ENCODE measurements around the gene FUS.
"Not testable (repeated sequence)": the region's sequence is repeated elsewhere in the genome, so short reads cannot be mapped to it uniquely, and the experiment has no call there.

Gene FUS

GRCh38 chr16:31138621-31139578, 41.0 kb upstream of the FUS start:
- DNase-seq (ENCODE audit: insufficient read length, low spot score) = peak; percentile 97
- TF ChIP-seq POLR2A (IDR thresholded peaks at IDR 0.05; ENCODE audit: low read depth, low read length) = peak; percentile 8; the same call in 1 of the 2 replicates
- FAIRE-seq = peak; percentile 84

DNA sequence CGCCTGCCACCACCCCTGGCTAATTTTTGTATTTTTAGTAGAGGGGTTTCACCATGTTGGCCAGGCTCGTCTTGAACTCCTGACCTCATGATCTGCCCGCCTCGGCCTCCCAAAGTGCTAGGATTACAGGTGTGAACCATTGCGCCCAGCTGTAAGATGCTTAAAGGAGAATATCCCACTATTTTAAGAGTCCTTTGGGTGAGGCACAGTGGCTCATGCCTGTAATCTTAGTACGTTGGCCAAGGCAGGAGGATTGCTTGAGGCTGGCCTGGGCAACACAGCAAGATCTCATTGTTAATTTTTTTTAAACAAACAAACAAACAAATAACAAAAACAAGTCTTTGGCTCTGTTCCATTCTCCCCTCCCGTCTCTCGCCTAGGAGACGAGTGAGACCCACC, 38.9 kb upstream of the FUS start:
- FAIRE-seq; DNase-seq (ENCODE audit: insufficient read length, low spot score): not testable (repeated sequence)

- TF ChIP-seq POLR2A (IDR thresholded peaks at IDR 0.05; ENCODE audit: low read depth, low read length) = no peak
- no peak for FAIRE-seq
- DNase-seq (ENCODE audit: insufficient read length, low spot score) = no peak
Measured at GRCh38 chr16:31141489-31142108, 38.3 kb upstream of the FUS start.

DNA sequence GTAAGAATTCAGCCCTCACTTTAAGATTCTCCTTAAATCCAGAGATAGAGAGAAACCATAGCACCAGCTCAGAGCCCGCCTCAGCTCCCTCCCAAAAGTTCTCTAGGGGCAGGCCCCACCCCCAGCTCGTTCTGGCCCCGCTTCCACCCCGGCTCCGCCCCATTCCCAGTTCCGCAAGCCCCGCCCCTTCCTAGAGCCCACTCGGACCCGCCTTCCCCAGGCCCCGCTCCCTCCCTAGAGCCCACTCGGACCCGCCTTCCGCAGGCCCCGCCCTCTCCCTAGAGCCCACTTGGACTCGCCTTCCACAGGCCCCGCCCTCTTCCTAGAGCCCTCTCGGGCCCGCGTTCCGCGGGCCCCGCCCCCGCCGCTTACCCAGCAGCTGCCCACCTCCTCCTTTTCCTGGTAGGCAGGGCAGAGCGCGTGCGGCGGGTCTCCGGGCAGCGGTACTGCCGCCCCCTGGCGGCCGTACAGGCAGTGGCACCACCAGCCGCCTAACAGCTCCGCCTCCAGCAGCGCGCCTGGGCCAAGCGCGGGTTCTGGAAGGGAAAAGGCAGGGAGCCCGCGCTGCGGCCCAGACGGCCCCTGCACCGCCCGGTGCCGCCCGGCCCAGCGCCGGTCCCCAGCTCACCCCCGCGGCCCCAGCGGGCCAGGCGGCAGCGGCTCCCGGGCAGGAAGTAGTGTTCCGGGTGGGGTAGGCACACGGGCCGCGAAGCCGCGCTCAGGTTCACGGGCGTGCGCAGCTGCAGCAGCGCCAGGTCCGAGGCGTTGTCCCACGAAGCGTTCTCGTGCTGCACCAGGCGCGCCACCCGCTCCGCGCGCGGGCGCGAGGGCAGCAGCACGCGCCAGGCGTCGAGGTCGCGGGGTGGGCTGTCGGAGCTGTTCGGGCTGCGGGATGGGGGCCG, 37.6 kb upstream of the FUS start:
- FAIRE-seq = no peak
- DNase-seq (ENCODE audit: insufficient read length, low spot score) = peak; percentile 98
- TF ChIP-seq POLR2A (IDR thresholded peaks at IDR 0.05; ENCODE audit: low read depth, low read length) = peak; percentile 14; the same call in 1 of the 2 replicates

DNA sequence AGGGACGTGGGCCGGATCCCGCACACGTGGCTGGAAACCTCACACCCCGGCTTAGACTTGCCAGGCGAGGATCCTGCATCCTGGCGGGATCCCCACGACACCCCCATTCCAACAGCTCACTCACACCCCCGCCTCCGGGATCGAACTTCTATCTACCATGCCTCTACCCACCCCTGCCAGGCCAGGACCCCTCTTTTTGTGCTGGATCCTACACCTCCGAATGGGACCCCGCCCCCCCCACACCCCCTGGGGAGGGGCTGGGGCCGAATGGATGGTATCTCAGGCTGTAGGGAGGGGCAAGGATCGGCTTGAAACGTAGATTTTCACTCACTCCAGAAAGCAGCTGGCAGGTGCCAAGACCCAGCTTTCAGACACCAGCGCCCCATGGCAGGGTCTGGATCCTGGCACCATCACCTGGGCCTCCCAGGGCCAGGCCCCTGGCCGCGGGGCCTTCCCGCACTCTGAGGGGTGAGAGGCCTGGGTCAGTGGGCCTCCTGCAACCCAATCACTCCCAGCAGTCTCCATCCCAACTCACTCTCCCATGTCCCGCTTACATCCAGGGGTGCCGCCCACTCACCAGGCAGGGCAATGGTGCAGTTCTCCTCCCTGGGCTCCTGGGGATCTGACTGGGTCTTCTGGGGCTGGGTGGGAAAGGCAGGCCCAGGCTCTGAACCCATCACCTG, 36.8 kb upstream of the FUS start:
- DNase-seq (ENCODE audit: insufficient read length, low spot score) (no peak), FAIRE-seq (no peak)
- no peak for TF ChIP-seq POLR2A (IDR thresholded peaks at IDR 0.05; ENCODE audit: low read depth, low read length)

DNA sequence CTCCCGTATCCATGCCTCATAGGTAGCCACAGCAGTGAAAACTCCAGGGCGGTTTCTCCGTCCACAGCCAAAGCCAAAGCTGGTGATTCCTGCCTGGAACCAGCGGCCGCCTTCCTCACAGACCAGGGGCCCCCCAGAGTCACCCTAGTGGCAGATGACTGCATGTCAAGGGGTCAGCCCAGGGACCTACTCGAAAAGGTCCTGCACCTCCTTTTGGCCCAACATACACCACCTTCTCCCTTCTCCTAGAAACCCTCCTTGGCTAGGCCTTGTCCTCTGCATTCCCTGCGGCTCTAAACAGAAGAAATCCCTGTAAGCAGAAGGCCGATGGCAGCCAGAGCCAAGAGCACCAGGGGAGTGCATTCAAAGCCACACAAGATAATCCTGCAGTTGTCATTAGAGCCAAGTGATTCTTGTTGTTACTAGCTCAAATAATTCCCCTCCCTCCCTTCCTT, 36.2 kb upstream of the FUS start:
- FAIRE-seq (no peak), DNase-seq (ENCODE audit: insufficient read length, low spot score) (no peak)

DNA sequence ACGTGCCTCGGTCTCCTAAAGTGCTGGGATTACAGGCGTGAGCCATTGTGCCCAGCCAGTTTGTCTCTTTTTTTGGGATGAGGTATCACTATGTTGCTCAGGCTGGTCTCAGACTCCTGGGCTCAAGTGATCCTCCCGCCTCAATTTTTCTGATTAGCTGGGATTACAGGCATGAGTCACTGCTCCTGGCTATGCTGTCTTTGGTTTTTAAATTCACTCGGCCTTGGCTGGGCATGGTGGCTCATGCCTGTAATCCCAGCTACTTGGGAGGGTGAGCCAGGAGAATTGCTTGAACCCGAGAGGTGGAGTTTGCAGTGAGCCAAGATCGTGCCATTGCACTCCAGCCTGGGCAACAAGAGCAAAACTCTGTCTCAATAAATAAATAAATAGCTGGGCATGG, 35.5 kb upstream of the FUS start:
- FAIRE-seq; DNase-seq (ENCODE audit: insufficient read length, low spot score): not testable (repeated sequence)

More for the DNA sequence above, 36.2 kb upstream of the FUS start:
- TF ChIP-seq POLR2A (IDR thresholded peaks at IDR 0.05; ENCODE audit: low read depth, low read length) = no peak

- DNase-seq (ENCODE audit: insufficient read length, low spot score) (no peak), FAIRE-seq (no peak)
- no peak for TF ChIP-seq POLR2A (IDR thresholded peaks at IDR 0.05; ENCODE audit: low read depth, low read length)
Measured at GRCh38 chr16:31145398-31145990, 34.4 kb upstream of the FUS start.

- DNase-seq (ENCODE audit: insufficient read length, low spot score) (no peak), FAIRE-seq (no peak)
- no peak for TF ChIP-seq POLR2A (IDR thresholded peaks at IDR 0.05; ENCODE audit: low read depth, low read length)
Measured at GRCh38 chr16:31147574-31147973, 32.4 kb upstream of the FUS start.

- FAIRE-seq (no peak), DNase-seq (ENCODE audit: insufficient read length, low spot score) (no peak)
- no peak for TF ChIP-seq POLR2A (IDR thresholded peaks at IDR 0.05; ENCODE audit: low read depth, low read length)
Measured at GRCh38 chr16:31148281-31148728, 31.6 kb upstream of the FUS start.

DNA sequence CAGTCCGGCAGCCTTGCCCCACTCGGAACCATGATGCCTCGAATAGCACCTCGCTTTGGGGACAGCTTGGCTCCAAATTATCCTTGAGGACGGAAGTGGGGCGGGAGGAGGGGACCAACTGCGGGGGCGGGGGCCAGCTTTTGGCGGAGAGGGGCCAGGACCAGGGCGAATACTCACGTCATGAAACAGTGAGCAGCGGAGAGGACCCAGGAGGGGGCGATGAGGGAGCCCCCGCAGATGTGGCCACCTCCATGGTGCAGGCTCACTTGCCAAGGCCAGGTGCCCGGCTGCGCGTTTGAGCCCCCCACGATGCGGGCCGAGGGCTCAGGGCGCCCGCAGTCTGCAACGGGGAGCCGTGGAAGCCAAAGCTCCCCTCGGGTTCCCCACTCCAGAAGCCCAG, 31.0 kb upstream of the FUS start:
- TF ChIP-seq POLR2A (IDR thresholded peaks at IDR 0.05; ENCODE audit: low read depth, low read length) = no peak
- FAIRE-seq (no peak), DNase-seq (ENCODE audit: insufficient read length, low spot score) (no peak)

GRCh38 chr16:31149332-31149731, 30.6 kb upstream of the FUS start:
- no peak for TF ChIP-seq POLR2A (IDR thresholded peaks at IDR 0.05; ENCODE audit: low read depth, low read length)
- FAIRE-seq = no peak
- DNase-seq (ENCODE audit: insufficient read length, low spot score) = no peak

Data from H54 (cell line).